A549 (cell line): ENCODE measurements around the gene SIGMAR1.

Source experiments
- CBX8 ChIP-seq: fragments of 200-600 bp; sonication (generic); IDR thresholded peaks from 2 replicates; pipeline ENCODE4 v1.6.1; 2016
- CHD2 ChIP-seq: fragments of 150-350 bp; IDR thresholded peaks from 2 replicates; pipeline ENCODE4 v1.6.1; 2014; ENCODE audit warnings: low read length; ENCODE audit not compliant: partially characterized antibody
- CHD4 ChIP-seq: fragments of 200-600 bp; sonication (generic); IDR thresholded peaks from 2 replicates; pipeline ENCODE4 v1.6.1; 2016; ENCODE audit warnings: antibody characterized with exemption, mild to moderate bottlenecking, borderline replicate concordance
- CTCF ChIP-seq: fragments of >200 bp; sonication (Bioruptor Twin); formaldehyde crosslinking; IDR thresholded peaks from 3 replicates; pipeline ENCODE4 v1.5.1; 2016
- EHMT2 ChIP-seq: fragments of 200-600 bp; sonication (generic); IDR thresholded peaks from 2 replicates; pipeline ENCODE4 v1.6.1; 2016; ENCODE audit warnings: antibody characterized with exemption, low read depth, mild to moderate bottlenecking, moderate library complexity
- EP300 ChIP-seq, 2 experiments: fragments of >200 bp; sonication (Bioruptor Twin); formaldehyde crosslinking; IDR thresholded peaks; 2 replicates in 1 of 2; 3 replicates in 1 of 2; pipeline ENCODE4 v1.6.1; 2016 to 2017
- HOXA7 ChIP-seq: fragments of 250-450 bp; sonication (Bioruptor Pico); IDR thresholded peaks from 2 replicates; pipeline ENCODE4 v1.5.0; 2020; ENCODE audit warnings: mild to moderate bottlenecking, moderate library complexity
- MAZ ChIP-seq: fragments of 150-350 bp; IDR thresholded peaks from 2 replicates; pipeline ENCODE4 v1.6.1; 2014; ENCODE audit warnings: antibody characterized with exemption, low read depth, low read length, borderline replicate concordance
- NFE2L2 ChIP-seq: fragments of 150-350 bp; conservative IDR thresholded peaks from 2 replicates; pipeline ENCODE4 v1.6.1; 2014; ENCODE audit warnings: low read length
- POLR2A ChIP-seq: IDR thresholded peaks from 2 replicates; pipeline ENCODE4 v1.6.1; 2012; ENCODE audit warnings: mild to moderate bottlenecking, low read length
- USF2 ChIP-seq: fragments of 450-650 bp; IDR thresholded peaks from 2 replicates; pipeline ENCODE4 v1.6.1; 2014; ENCODE audit warnings: antibody characterized with exemption
- TF ChIP-seq, protein P1 (sequence below): IDR thresholded peaks from 2 replicates; pipeline ENCODE4 v1.6.1; 2012

GRCh38 chr9:34642679-34643078 lies 5.1 kb upstream of the SIGMAR1 start:
- TF ChIP-seq CBX8 = no peak
- TF ChIP-seq HOXA7 (CRISPR knock-in tag) = no peak
- no peak for TF ChIP-seq CTCF
- no peak for TF ChIP-seq USF2
- TF ChIP-seq MAZ = no peak
- no peak for TF ChIP-seq EP300 (IDR thresholded peaks at IDR 0.05)
- no peak for TF ChIP-seq NFE2L2
- TF ChIP-seq POLR2A = no peak
- TF ChIP-seq EHMT2 = no peak
- TF ChIP-seq, protein P1, sequence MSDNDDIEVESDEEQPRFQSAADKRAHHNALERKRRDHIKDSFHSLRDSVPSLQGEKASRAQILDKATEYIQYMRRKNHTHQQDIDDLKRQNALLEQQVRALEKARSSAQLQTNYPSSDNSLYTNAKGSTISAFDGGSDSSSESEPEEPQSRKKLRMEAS = no peak
- no peak for TF ChIP-seq CHD2
- TF ChIP-seq CHD4 = no peak
